A549 (cell line): Measurements from ENCODE around the gene POMGNT2. TPM values are rescaled to one million over a fixed set of nuclear protein-coding genes. Genes with fewer than 3 reads are reported as not detected.

Source experiments
- ATAC-seq, 2 experiments: fragments of 200-7000 bp in 1 of 2; fragments of >200 bp in 1 of 2; cut with Nextera tagmentation in 1 of 2; cut with Tn5 transposase in 1 of 2; 3 replicates each; pipeline versions ENCODE4 v1.8.0 to v1.9.1; 2018 to 2020; ENCODE audit warnings: mild to moderate bottlenecking in 1 of 2, moderate library complexity in 1 of 2
- CTCF ChIA-PET: fragments of 300-600 bp; sonication (Branson Sonifier 250); formaldehyde crosslinking; extraction: SDS; loops from one replicate; lab custom pipeline; 2021; ENCODE audit warnings: antibody characterized with exemption, inconsistent platforms; lab: Yijun Ruan, JAX
- POLR2A ChIA-PET: fragments of 350-600 bp; formaldehyde crosslinking; extraction: SDS; loops from one replicate; lab custom pipeline; 2021; ENCODE audit warnings: antibody characterized with exemption, inconsistent platforms; lab: Yijun Ruan, JAX
- DNase-seq, 2 experiments: peaks; one replicate each; pipeline versions ENCODE4 v3.0.0 to v3.0.0-alpha.2; 2011 to 2016; ENCODE audit warnings: low read depth in 1 of 2, low spot score in 1 of 2
- FAIRE-seq: peaks from 2 replicates; lab custom pipeline; 2011; peaks lifted over from hg19 to GRCh38; lab: Jason Lieb, UNC
- H3K27ac ChIP-seq, 2 experiments: fragments of >200 bp; sonication (Bioruptor Twin); formaldehyde crosslinking; 3 replicates each; pipeline ENCODE4 v1.5.1; 2016 to 2017
- H3K4me1 ChIP-seq: fragments of >200 bp; sonication (Bioruptor Twin); formaldehyde crosslinking; 3 replicates; pipeline ENCODE4 v1.6.1; 2016
- H3K4me2 ChIP-seq: fragments of >200 bp; sonication (Bioruptor Twin); formaldehyde crosslinking; 3 replicates; pipeline ENCODE4 v1.6.1; 2016
- H3K4me3 ChIP-seq: fragments of >200 bp; sonication (Bioruptor Twin); formaldehyde crosslinking; 3 replicates; pipeline ENCODE4 v1.5.1; 2016
- H3K9me3 ChIP-seq: fragments of >200 bp; sonication (Bioruptor Twin); formaldehyde crosslinking; 3 replicates; pipeline ENCODE4 v1.6.1; 2016
- BHLHE40 ChIP-seq: IDR thresholded peaks from 2 replicates; pipeline ENCODE4 v1.6.1; 2012; ENCODE audit warnings: low read depth, low read length, inconsistent platforms
- CBX2 ChIP-seq: fragments of 200-600 bp; sonication (generic); IDR thresholded peaks from 2 replicates; pipeline ENCODE4 v1.6.1; 2016; ENCODE audit warnings: low read depth, mild to moderate bottlenecking, borderline replicate concordance
- CBX8 ChIP-seq: fragments of 200-600 bp; sonication (generic); IDR thresholded peaks from 2 replicates; pipeline ENCODE4 v1.6.1; 2016
- CEBPB ChIP-seq, 2 experiments: fragments of >200 bp in 1 of 2; sonication (Bioruptor Twin) in 1 of 2; formaldehyde crosslinking in 1 of 2; IDR thresholded peaks; 2 replicates each; pipeline ENCODE4 v1.6.1; 2012 to 2016
- CHD2 ChIP-seq: fragments of 150-350 bp; IDR thresholded peaks from 2 replicates; pipeline ENCODE4 v1.6.1; 2014; ENCODE audit warnings: low read length; ENCODE audit not compliant: partially characterized antibody
- CHD4 ChIP-seq: fragments of 200-600 bp; sonication (generic); IDR thresholded peaks from 2 replicates; pipeline ENCODE4 v1.6.1; 2016; ENCODE audit warnings: antibody characterized with exemption, mild to moderate bottlenecking, borderline replicate concordance
- EHMT2 ChIP-seq: fragments of 200-600 bp; sonication (generic); IDR thresholded peaks from 2 replicates; pipeline ENCODE4 v1.6.1; 2016; ENCODE audit warnings: antibody characterized with exemption, low read depth, mild to moderate bottlenecking, moderate library complexity
- EP300 ChIP-seq, 2 experiments: fragments of >200 bp; sonication (Bioruptor Twin); formaldehyde crosslinking; IDR thresholded peaks; 2 replicates in 1 of 2; 3 replicates in 1 of 2; pipeline ENCODE4 v1.6.1; 2016 to 2017
- FOSB ChIP-seq: fragments of 250-450 bp; sonication (Bioruptor Pico); IDR thresholded peaks from 2 replicates; pipeline ENCODE4 v1.5.0; 2020; ENCODE audit warnings: mild to moderate bottlenecking, moderate library complexity
- FOXS1 ChIP-seq: fragments of 250-450 bp; sonication (Bioruptor Pico); IDR thresholded peaks from 2 replicates; pipeline ENCODE4 v1.5.0; 2020; ENCODE audit warnings: mild to moderate bottlenecking, moderate library complexity
- HDAC2 ChIP-seq: fragments of 200-600 bp; sonication (generic); IDR thresholded peaks from 2 replicates; pipeline ENCODE4 v1.6.1; 2016
- HEYL ChIP-seq: fragments of 250-450 bp; sonication (Bioruptor Pico); IDR thresholded peaks from 2 replicates; pipeline ENCODE4 v1.8.0; 2021; ENCODE audit warnings: mild to moderate bottlenecking, moderate library complexity
- HOXA7 ChIP-seq: fragments of 250-450 bp; sonication (Bioruptor Pico); IDR thresholded peaks from 2 replicates; pipeline ENCODE4 v1.5.0; 2020; ENCODE audit warnings: mild to moderate bottlenecking, moderate library complexity
- HOXB13 ChIP-seq: fragments of 250-450 bp; sonication (Bioruptor Pico); IDR thresholded peaks from 2 replicates; pipeline ENCODE4 v1.5.0; 2020; ENCODE audit warnings: low read depth, mild to moderate bottlenecking, moderate library complexity
- KDM5A ChIP-seq: fragments of 200-600 bp; sonication (generic); IDR thresholded peaks from 2 replicates; pipeline ENCODE4 v1.6.1; 2016; ENCODE audit warnings: antibody characterized with exemption, mild to moderate bottlenecking
- MAZ ChIP-seq: fragments of 150-350 bp; IDR thresholded peaks from 2 replicates; pipeline ENCODE4 v1.6.1; 2014; ENCODE audit warnings: antibody characterized with exemption, low read depth, low read length, borderline replicate concordance
- NFE2L2 ChIP-seq: fragments of 150-350 bp; conservative IDR thresholded peaks from 2 replicates; pipeline ENCODE4 v1.6.1; 2014; ENCODE audit warnings: low read length
- NR3C1 ChIP-seq: fragments of >200 bp; sonication (Bioruptor Twin); formaldehyde crosslinking; IDR thresholded peaks from 3 replicates; pipeline ENCODE4 v1.6.1; 2017
- POLR2A ChIP-seq: IDR thresholded peaks from 2 replicates; pipeline ENCODE4 v1.6.1; 2012; ENCODE audit warnings: mild to moderate bottlenecking, low read length
- RCOR1 ChIP-seq: fragments of 150-350 bp; IDR thresholded peaks from 2 replicates; pipeline ENCODE4 v1.6.1; 2014; ENCODE audit warnings: antibody characterized with exemption, low read length, low read depth
- TP53 ChIP-seq: fragments of 250-450 bp; sonication (Bioruptor Pico); IDR thresholded peaks from 2 replicates; pipeline ENCODE4 v1.5.0; 2021; ENCODE audit warnings: mild to moderate bottlenecking, moderate library complexity
- WGBS: methylation state at CpG from one replicate; pipeline ENCODE4 v1.1.6; 2017; ENCODE audit errors: missing lambda C conversion rate; 5-methylcytosine and 5-hydroxymethylcytosine counted together
- polyA plus RNA-seq, 4 experiments: library from polyadenylated mRNA; depleted of rRNA in 3 of 4; stranded (reverse); fragments of >200 nt; fragmentation: RNase III in 1 of 4; extraction: RNeasy Plus Mini Kit Qiagen cat#74134 plus additional on column Dnase treatment in 1 of 4; gene quantifications; 2 replicates in 3 of 4; 3 replicates in 1 of 4; pipeline ENCODE4 v1.2.3, GENCODE V29; 2011 to 2017
- TF ChIP-seq, protein P1 (sequence below): fragments of >200 bp; sonication (Bioruptor Twin); formaldehyde crosslinking; IDR thresholded peaks from 2 replicates; pipeline ENCODE4 v1.6.1; 2016
- TF ChIP-seq, protein P2 (sequence below): fragments of 150-350 bp; IDR thresholded peaks from 2 replicates; pipeline ENCODE4 v1.6.1; 2014; ENCODE audit warnings: low read depth, mild to moderate bottlenecking, low read length
- TF ChIP-seq, protein P3 (sequence below): fragments of 200-600 bp; sonication (generic); IDR thresholded peaks from 2 replicates; pipeline ENCODE4 v1.6.1; 2016; ENCODE audit warnings: antibody characterized with exemption, mild to moderate bottlenecking, moderate library complexity
- TF ChIP-seq, protein P4 (sequence below): IDR thresholded peaks from 2 replicates; pipeline ENCODE4 v1.6.1; 2012

Gene POMGNT2
- polyA plus RNA-seq, 2 of the 4 experiments (the other 2 are of a cell fraction), result 7.9 to 9.6 TPM

DNA sequence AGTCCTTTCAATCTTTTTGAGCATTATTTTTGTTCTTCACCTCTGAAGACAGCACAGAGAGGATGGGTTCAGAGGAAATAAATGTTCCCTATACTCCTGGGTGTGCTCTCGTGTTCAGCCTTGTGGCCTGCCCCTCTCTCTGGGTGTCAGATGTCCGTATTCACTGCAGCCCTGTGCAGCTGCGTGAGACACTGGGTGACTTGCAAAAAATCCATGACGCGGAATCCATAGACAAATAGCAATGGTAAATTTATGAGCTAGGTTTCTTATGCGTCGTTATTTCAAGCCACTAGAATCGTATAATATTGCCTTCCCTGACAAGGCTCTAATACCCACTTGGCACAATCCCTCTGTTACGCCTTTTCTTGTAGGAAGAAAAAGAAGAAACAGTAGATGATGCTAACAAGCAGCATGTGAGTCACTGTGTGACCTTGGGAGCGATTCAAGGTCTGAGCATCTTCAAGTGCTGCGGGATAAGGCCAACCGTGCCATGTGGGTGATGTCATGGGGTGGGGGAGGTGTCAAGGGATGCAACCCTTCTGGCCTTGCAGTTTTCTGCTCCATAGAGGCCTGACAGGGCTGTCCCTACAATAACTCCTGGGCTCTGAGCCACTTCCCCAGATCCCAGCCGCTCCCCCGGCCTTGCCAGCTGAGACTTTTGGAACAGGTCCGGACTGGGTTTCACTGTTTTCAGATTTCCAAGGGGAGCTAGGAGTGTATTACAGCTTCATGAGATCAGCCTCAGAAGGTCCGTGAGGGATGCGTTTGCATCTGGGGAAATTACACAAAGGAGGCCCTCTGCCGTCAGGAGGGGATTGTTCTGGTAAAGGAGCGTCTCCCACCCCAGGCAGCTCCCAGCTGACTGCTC lies 47.6 kb upstream of the POMGNT2 start:
- ATAC-seq, result no peak
- no peaks in the 10 kb centered on the region for H3K9me3 ChIP-seq
- ChIA-PET CTCF (interaction anchor here (1.3 to 4.7 kb wide), 2 partner anchors 11 to 192 kb away, joined by 3 to 33 read pairs; no protein-coding TSS in a partner anchor), POLR2A (no interaction called here)
- no peak for TF ChIP-seq CBX2
- TF ChIP-seq CEBPB (IDR thresholded peaks at IDR 0.05), result no peak
- no peak for TF ChIP-seq BHLHE40
- TF ChIP-seq MAZ, result no peak
- peak; percentile 53 for TF ChIP-seq NFE2L2
- no peak overlapping the region for H3K4me3 ChIP-seq
- FAIRE-seq, result no peak
- H3K4me1 ChIP-seq, result no peaks in the 10 kb centered on the region
- H3K4me2 ChIP-seq, result no peak overlapping the region
- H3K27ac ChIP-seq, result no peak overlapping the region
- DNase-seq, result no peak
- 63% methylated on average over 19 of the region's 19 CpGs for WGBS

DNA sequence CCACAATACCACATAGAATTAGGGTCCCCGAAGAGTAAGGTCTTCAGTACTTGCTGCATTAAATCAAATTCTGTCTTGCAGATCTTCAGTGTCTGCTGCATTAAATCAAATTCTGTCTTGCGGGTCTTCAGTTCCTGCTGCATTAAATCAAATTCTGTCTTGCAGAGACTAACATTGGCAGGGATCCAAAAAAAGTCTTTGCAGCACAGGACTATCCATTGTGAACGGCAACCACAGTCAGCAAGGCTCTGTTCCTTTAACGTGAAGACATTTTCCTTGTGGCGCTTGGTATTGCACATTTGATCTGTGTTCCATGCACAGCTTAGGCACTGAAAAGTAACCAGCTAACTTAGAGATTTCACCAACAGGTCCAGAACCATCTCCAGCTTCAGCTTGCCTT lies 46.8 kb upstream of the POMGNT2 start:
- 38% methylated on average over 5 of the region's 5 CpGs for WGBS
- Histone ChIP-seq H3K4me3 (no peak overlapping the region), H3K4me2 (no peak overlapping the region), H3K27ac (no peak overlapping the region), H3K4me1 (no peaks in the 10 kb centered on the region), H3K9me3 (no peaks in the 10 kb centered on the region)
- POLR2A ChIA-PET, result no interaction called here
- CTCF ChIA-PET, result no interaction called here
- DNase-seq (no peak), ATAC-seq (no peak), FAIRE-seq (no peak)
- TF ChIP-seq CHD2 (no peak), HOXB13 (no peak), TP53 (CRISPR knock-in tag) (no peak), EP300 (IDR thresholded peaks at IDR 0.05) (no peak)
- TF ChIP-seq, protein P1, sequence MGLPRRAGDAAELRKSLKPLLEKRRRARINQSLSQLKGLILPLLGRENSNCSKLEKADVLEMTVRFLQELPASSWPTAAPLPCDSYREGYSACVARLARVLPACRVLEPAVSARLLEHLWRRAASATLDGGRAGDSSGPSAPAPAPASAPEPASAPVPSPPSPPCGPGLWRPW, result no peak
- TF ChIP-seq, protein P2, sequence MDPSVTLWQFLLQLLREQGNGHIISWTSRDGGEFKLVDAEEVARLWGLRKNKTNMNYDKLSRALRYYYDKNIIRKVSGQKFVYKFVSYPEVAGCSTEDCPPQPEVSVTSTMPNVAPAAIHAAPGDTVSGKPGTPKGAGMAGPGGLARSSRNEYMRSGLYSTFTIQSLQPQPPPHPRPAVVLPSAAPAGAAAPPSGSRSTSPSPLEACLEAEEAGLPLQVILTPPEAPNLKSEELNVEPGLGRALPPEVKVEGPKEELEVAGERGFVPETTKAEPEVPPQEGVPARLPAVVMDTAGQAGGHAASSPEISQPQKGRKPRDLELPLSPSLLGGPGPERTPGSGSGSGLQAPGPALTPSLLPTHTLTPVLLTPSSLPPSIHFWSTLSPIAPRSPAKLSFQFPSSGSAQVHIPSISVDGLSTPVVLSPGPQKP, result no peak
- TF ChIP-seq, all 56 proteins: peak for 0

DNA sequence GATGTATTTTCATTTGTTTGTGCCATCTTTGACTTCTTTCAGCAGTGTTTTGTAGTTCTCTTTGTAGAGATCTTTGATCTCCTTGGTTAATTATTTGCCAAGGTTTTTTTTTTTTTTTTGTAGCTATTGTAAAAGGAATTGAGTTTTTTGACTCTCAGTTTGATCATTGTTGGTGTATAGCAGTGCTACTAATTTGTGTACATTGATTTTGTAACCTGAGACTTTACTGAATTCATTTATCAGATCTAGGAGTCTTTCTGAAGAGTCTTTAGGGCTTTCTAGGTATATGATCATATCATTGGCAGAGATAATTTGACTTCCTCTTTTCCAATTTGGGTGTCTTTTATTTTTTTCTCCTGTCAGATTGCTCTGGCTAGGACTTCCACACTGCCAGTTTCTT lies 42.2 kb upstream of the POMGNT2 start:
- no peak overlapping the region for H3K4me3 ChIP-seq
- no peaks in the 10 kb centered on the region for H3K4me1 ChIP-seq
- no peak overlapping the region for H3K4me2 ChIP-seq
- no peak for DNase-seq
- CTCF ChIA-PET, result no interaction called here
- FAIRE-seq, result no peak
- no peaks in the 10 kb centered on the region for H3K9me3 ChIP-seq
- ATAC-seq, result no peak
- no peak overlapping the region for H3K27ac ChIP-seq
- POLR2A ChIA-PET, result no interaction called here
- TF ChIP-seq NR3C1 (no peak), HEYL (CRISPR knock-in tag) (no peak), RCOR1 (no peak), HDAC2 (no peak), FOSB (CRISPR knock-in tag) (no peak)
- TF ChIP-seq, protein P1, result no peak
- TF ChIP-seq, protein P2, result no peak

DNA sequence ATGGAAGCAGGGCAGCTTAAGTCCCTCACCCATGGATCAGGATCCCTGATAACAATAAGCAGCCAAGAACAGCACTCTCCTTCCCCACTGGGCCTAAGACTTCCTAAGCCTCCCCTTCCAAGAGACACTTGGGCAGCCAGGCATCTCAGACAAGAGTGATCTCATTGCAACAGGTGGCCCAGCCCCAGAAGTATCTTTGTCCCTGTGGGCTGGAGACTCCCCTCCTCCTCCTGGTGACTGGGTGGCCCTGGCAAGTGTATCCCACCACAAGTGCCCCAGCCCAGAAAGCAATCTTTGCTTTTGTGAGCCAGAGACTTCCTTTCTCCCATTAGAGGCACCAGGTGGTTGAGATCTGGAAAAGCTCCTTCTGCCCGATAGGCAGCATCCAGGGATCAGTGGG lies 40.7 kb upstream of the POMGNT2 start:
- H3K4me3 ChIP-seq, result no peak overlapping the region
- H3K9me3 ChIP-seq, result no peaks in the 10 kb centered on the region
- H3K27ac ChIP-seq, result no peak overlapping the region
- H3K4me1 ChIP-seq, result no peaks in the 10 kb centered on the region
- CTCF ChIA-PET, result no interaction called here
- ATAC-seq, result no peak
- no peak overlapping the region for H3K4me2 ChIP-seq
- FAIRE-seq, result no peak
- 71% methylated on average over 1 of the region's 1 CpG for WGBS
- DNase-seq, result no peak
- POLR2A ChIA-PET, result no interaction called here
- TF ChIP-seq KDM5A (no peak), EHMT2 (no peak), CHD4 (no peak), FOXS1 (CRISPR knock-in tag) (no peak), CBX8 (no peak), POLR2A (no peak), CHD2 (no peak), HOXA7 (CRISPR knock-in tag) (no peak)
- TF ChIP-seq, protein P3, sequence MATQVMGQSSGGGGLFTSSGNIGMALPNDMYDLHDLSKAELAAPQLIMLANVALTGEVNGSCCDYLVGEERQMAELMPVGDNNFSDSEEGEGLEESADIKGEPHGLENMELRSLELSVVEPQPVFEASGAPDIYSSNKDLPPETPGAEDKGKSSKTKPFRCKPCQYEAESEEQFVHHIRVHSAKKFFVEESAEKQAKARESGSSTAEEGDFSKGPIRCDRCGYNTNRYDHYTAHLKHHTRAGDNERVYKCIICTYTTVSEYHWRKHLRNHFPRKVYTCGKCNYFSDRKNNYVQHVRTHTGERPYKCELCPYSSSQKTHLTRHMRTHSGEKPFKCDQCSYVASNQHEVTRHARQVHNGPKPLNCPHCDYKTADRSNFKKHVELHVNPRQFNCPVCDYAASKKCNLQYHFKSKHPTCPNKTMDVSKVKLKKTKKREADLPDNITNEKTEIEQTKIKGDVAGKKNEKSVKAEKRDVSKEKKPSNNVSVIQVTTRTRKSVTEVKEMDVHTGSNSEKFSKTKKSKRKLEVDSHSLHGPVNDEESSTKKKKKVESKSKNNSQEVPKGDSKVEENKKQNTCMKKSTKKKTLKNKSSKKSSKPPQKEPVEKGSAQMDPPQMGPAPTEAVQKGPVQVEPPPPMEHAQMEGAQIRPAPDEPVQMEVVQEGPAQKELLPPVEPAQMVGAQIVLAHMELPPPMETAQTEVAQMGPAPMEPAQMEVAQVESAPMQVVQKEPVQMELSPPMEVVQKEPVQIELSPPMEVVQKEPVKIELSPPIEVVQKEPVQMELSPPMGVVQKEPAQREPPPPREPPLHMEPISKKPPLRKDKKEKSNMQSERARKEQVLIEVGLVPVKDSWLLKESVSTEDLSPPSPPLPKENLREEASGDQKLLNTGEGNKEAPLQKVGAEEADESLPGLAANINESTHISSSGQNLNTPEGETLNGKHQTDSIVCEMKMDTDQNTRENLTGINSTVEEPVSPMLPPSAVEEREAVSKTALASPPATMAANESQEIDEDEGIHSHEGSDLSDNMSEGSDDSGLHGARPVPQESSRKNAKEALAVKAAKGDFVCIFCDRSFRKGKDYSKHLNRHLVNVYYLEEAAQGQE, result no peak
- TF ChIP-seq, protein P4, sequence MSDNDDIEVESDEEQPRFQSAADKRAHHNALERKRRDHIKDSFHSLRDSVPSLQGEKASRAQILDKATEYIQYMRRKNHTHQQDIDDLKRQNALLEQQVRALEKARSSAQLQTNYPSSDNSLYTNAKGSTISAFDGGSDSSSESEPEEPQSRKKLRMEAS, result no peak
